H1 (cell line): ENCODE results near the gene LRP5. TPM values are rescaled to one million over a fixed set of nuclear protein-coding genes. Genes with fewer than 3 reads are reported as not detected.

Experiments
- CBX8 ChIP-seq: fragments of 300-800, 300-1000 bp; sonication (generic); IDR thresholded peaks from 2 replicates; pipeline ENCODE4 v1.7.1; 2016; ENCODE audit warnings: low read depth, low read length, borderline replicate concordance
- EGR1 ChIP-seq: IDR thresholded peaks from 2 replicates; pipeline ENCODE4 v1.6.1; 2011; ENCODE audit warnings: low read depth, low read length, borderline replicate concordance
- TCF12 ChIP-seq: IDR thresholded peaks from 2 replicates; pipeline ENCODE4 v1.6.1; 2011; ENCODE audit warnings: low read depth, mild to moderate bottlenecking, low read length
- TEAD4 ChIP-seq: IDR thresholded peaks from 2 replicates; pipeline ENCODE4 v1.6.1; 2012; ENCODE audit warnings: low read depth, low read length, inconsistent platforms, mixed read lengths
- polyA plus RNA-seq, 7 experiments: library from polyadenylated mRNA; depleted of rRNA in 3 of 7; stranded (reverse) in 5 of 7; unstranded in 2 of 7; fragments of >200 nt in 5 of 7; fragments of 200-250 nt in 2 of 7; gene quantifications; 1 replicate in 5 of 7; 2 replicates in 1 of 7; 4 replicates in 1 of 7; pipeline versions ENCODE4 v1.2.1 to v1.2.3, GENCODE V29; 2011 to 2013; ENCODE audit warnings: missing spikeins in 2 of 7, mixed read lengths in 2 of 7
- total RNA-seq: library from RNA; stranded (reverse); fragmentation: NEBNext Ultra II Directional; extraction: Animal tissue kit (Norgen Biotek cat#: 25700); gene quantifications from 2 replicates; pipeline ENCODE4 v1.2.1, GENCODE V29; 2021
- TF ChIP-seq, protein P1 (sequence below): fragments of 300-600 bp; sonication (generic); IDR thresholded peaks from 2 replicates; pipeline ENCODE4 v1.7.1; 2012; ENCODE audit warnings: low read length, moderate library complexity, mild to moderate bottlenecking, inconsistent platforms; ENCODE audit not compliant: insufficient replicate concordance
- TF ChIP-seq, protein P2 (sequence below): IDR thresholded peaks from 2 replicates; pipeline ENCODE4 v1.6.1; 2012; ENCODE audit warnings: inconsistent platforms
- TF ChIP-seq, protein P3 (sequence below): IDR thresholded peaks from 2 replicates; pipeline ENCODE4 v1.6.1; 2011; ENCODE audit warnings: low read length, improper control_type of control experiment
- TF ChIP-seq, protein P4 (sequence below): IDR thresholded peaks from 2 replicates; pipeline ENCODE4 v1.6.1; 2012; ENCODE audit warnings: inconsistent platforms

Gene LRP5
- total and polyA plus RNA-seq, 2 of the 8 experiments (the other 6 are each of a cell fraction or from before 2014, with no cell fraction given), result 19.0 to 38.9 TPM

DNA sequence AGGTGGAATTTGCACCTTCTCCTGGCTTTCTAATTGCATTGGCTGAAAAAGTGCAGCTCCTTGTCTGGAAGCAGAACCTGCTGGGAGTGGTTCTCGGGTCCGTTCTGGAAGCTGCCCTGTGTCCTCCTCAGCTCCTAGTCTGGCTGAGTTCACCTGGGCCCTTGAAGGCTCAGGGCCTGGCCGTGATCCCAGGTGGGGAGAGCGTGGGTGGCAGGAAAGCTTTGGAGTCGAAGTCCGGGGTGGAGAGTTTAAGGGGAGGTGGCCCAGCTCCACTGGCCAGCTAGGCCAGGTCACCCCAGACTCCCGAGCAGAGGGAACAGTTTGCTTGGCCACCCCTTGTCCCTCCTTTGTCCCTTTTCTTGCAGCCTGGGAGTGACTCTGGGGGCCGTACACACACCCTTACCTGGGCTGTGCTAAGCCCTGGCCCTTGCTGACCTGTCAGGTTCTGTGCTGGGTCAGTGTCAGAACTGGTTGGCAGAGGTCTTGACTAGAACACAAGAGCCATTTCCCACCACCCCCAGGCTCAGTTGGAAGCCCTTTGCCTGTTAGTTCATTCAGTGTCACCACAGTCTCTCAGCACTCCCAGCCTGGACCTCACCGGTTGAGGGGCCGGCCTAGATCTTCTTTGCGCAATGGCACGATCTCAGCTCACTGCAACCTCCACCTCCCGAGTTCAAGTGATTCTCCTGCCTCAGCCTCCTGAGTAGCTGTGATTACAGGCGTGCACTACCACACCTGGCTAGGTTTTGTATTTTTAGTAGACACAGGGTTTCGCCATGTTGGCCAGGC, 37.3 kb downstream of the LRP5 start (continued):
- TF ChIP-seq, protein P1, sequence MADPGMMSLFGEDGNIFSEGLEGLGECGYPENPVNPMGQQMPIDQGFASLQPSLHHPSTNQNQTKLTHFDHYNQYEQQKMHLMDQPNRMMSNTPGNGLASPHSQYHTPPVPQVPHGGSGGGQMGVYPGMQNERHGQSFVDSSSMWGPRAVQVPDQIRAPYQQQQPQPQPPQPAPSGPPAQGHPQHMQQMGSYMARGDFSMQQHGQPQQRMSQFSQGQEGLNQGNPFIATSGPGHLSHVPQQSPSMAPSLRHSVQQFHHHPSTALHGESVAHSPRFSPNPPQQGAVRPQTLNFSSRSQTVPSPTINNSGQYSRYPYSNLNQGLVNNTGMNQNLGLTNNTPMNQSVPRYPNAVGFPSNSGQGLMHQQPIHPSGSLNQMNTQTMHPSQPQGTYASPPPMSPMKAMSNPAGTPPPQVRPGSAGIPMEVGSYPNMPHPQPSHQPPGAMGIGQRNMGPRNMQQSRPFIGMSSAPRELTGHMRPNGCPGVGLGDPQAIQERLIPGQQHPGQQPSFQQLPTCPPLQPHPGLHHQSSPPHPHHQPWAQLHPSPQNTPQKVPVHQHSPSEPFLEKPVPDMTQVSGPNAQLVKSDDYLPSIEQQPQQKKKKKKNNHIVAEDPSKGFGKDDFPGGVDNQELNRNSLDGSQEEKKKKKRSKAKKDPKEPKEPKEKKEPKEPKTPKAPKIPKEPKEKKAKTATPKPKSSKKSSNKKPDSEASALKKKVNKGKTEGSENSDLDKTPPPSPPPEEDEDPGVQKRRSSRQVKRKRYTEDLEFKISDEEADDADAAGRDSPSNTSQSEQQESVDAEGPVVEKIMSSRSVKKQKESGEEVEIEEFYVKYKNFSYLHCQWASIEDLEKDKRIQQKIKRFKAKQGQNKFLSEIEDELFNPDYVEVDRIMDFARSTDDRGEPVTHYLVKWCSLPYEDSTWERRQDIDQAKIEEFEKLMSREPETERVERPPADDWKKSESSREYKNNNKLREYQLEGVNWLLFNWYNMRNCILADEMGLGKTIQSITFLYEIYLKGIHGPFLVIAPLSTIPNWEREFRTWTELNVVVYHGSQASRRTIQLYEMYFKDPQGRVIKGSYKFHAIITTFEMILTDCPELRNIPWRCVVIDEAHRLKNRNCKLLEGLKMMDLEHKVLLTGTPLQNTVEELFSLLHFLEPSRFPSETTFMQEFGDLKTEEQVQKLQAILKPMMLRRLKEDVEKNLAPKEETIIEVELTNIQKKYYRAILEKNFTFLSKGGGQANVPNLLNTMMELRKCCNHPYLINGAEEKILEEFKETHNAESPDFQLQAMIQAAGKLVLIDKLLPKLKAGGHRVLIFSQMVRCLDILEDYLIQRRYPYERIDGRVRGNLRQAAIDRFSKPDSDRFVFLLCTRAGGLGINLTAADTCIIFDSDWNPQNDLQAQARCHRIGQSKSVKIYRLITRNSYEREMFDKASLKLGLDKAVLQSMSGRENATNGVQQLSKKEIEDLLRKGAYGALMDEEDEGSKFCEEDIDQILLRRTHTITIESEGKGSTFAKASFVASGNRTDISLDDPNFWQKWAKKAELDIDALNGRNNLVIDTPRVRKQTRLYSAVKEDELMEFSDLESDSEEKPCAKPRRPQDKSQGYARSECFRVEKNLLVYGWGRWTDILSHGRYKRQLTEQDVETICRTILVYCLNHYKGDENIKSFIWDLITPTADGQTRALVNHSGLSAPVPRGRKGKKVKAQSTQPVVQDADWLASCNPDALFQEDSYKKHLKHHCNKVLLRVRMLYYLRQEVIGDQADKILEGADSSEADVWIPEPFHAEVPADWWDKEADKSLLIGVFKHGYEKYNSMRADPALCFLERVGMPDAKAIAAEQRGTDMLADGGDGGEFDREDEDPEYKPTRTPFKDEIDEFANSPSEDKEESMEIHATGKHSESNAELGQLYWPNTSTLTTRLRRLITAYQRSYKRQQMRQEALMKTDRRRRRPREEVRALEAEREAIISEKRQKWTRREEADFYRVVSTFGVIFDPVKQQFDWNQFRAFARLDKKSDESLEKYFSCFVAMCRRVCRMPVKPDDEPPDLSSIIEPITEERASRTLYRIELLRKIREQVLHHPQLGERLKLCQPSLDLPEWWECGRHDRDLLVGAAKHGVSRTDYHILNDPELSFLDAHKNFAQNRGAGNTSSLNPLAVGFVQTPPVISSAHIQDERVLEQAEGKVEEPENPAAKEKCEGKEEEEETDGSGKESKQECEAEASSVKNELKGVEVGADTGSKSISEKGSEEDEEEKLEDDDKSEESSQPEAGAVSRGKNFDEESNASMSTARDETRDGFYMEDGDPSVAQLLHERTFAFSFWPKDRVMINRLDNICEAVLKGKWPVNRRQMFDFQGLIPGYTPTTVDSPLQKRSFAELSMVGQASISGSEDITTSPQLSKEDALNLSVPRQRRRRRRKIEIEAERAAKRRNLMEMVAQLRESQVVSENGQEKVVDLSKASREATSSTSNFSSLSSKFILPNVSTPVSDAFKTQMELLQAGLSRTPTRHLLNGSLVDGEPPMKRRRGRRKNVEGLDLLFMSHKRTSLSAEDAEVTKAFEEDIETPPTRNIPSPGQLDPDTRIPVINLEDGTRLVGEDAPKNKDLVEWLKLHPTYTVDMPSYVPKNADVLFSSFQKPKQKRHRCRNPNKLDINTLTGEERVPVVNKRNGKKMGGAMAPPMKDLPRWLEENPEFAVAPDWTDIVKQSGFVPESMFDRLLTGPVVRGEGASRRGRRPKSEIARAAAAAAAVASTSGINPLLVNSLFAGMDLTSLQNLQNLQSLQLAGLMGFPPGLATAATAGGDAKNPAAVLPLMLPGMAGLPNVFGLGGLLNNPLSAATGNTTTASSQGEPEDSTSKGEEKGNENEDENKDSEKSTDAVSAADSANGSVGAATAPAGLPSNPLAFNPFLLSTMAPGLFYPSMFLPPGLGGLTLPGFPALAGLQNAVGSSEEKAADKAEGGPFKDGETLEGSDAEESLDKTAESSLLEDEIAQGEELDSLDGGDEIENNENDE, result no peak
- TF ChIP-seq TEAD4 (no peak), EGR1 (no peak), TCF12 (no peak), CBX8 (no peak)
- TF ChIP-seq, protein P2, sequence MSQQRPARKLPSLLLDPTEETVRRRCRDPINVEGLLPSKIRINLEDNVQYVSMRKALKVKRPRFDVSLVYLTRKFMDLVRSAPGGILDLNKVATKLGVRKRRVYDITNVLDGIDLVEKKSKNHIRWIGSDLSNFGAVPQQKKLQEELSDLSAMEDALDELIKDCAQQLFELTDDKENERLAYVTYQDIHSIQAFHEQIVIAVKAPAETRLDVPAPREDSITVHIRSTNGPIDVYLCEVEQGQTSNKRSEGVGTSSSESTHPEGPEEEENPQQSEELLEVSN, result no peak
- TF ChIP-seq, protein P3, sequence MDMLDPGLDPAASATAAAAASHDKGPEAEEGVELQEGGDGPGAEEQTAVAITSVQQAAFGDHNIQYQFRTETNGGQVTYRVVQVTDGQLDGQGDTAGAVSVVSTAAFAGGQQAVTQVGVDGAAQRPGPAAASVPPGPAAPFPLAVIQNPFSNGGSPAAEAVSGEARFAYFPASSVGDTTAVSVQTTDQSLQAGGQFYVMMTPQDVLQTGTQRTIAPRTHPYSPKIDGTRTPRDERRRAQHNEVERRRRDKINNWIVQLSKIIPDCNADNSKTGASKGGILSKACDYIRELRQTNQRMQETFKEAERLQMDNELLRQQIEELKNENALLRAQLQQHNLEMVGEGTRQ, result no peak
- TF ChIP-seq, protein P4, sequence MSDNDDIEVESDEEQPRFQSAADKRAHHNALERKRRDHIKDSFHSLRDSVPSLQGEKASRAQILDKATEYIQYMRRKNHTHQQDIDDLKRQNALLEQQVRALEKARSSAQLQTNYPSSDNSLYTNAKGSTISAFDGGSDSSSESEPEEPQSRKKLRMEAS, result no peak
